Measurements from ENCODE around the gene RAD50.

Gene RAD50

DNA sequence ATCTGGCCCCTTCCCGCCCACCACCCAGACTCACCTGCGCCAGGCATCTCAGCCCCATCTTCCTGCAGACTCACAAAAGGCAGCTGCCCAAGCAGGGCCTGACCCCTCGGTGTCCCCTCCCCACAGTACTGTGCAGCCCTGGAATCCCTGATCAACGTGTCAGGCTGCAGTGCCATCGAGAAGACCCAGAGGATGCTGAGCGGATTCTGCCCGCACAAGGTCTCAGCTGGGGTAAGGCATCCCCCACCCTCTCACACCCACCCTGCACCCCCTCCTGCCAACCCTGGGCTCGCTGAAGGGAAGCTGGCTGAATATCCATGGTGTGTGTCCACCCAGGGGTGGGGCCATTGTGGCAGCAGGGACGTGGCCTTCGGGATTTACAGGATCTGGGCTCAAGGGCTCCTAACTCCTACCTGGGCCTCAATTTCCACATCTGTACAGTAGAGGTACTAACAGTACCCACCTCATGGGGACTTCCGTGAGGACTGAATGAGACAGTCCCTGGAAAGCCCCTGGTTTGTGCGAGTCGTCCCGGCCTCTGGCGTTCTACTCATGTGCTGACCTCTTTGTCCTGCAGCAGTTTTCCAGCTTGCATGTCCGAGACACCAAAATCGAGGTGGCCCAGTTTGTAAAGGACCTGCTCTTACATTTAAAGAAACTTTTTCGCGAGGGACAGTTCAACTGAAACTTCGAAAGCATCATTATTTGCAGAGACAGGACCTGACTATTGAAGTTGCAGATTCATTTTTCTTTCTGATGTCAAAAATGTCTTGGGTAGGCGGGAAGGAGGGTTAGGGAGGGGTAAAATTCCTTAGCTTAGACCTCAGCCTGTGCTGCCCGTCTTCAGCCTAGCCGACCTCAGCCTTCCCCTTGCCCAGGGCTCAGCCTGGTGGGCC is 103.1 kb downstream of the RAD50 start:
- H3K27ac Mint-ChIP-seq: no peak overlapping the region
- no peaks in the 10 kb centered on the region for H3K9me3 Mint-ChIP-seq
- peaks cover 14% of the 10 kb centered on the region for H3K27me3 Mint-ChIP-seq
- peaks cover 5% of the 10 kb centered on the region for H3K4me1 Mint-ChIP-seq
- H3K4me3 Mint-ChIP-seq: no peak overlapping the region
- no peaks in the 10 kb centered on the region for H3K36me3 Mint-ChIP-seq

DNA sequence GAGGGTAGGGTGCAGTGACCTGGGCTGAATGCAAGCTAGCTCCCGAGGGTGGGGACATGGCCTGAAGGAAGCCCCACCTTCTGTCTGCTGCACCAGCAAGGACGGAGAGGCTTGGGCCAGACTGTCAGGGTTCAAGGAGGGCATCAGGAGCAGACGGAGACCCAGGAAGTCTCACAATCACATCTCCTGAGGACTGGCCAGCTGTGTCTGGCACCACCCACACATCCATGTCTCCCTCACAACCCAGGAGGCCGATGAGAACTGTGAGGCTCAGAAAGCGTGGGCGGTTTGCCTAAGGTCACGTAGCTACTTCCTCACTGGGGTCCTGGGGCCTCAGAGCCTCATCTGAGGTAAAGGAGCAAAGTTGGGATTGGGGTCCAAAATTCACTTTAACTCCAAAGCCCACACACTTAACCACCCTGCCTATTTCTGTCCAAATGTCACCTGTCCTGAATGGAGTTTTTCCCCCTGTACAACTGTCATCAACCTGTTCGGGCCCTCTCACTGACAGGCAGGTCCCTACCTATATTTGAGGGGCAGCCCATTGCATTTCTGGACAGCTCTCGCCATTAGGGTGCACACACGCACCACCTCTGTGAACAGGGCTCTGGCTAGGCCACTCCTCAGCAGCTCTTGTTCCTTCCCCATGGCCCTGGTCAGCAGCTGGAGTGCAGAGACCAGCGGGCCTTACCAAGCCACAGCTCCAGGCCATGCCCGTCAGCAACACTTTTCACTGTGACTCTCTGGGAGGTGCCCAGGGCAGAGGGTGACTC is 104.6 kb downstream of the RAD50 start:
- Mint-ChIP-seq H3K27ac (no peak overlapping the region), H3K27me3 (peaks cover 13% of the 10 kb centered on the region)

DNA sequence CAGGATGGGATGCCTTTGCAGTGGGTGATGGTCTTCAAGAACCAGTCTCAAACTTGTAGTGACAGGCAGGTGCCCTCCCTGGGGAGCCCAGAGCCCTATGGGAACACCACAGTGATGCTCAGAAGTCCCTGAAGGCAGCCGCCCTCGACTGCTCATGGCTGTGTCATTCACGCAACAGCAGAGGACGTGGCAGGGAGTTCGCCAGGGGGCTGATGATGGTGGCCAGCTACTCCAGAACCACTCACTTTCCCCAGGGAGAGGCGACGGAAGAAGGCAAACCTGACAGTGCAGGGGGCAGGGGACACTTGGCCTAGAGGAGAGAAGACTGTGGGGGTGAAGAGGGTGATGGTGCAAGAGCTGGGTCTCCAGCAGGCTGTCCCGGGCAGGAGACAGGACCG is 105.2 kb downstream of the RAD50 start:
- no peaks in the 10 kb centered on the region for H3K4me1 Mint-ChIP-seq
- H3K27ac Mint-ChIP-seq: no peak overlapping the region
- H3K4me3 Mint-ChIP-seq: no peak overlapping the region
- H3K27me3 Mint-ChIP-seq: peaks cover 7% of the 10 kb centered on the region
- no peaks in the 10 kb centered on the region for H3K36me3 Mint-ChIP-seq
- no peaks in the 10 kb centered on the region for H3K9me3 Mint-ChIP-seq

More for the DNA sequence above, 104.6 kb downstream of the RAD50 start:
- H3K36me3 Mint-ChIP-seq: no peaks in the 10 kb centered on the region
- H3K4me1 Mint-ChIP-seq: peaks cover 5% of the 10 kb centered on the region
- no peaks in the 10 kb centered on the region for H3K9me3 Mint-ChIP-seq
- H3K4me3 Mint-ChIP-seq: no peak overlapping the region

DNA sequence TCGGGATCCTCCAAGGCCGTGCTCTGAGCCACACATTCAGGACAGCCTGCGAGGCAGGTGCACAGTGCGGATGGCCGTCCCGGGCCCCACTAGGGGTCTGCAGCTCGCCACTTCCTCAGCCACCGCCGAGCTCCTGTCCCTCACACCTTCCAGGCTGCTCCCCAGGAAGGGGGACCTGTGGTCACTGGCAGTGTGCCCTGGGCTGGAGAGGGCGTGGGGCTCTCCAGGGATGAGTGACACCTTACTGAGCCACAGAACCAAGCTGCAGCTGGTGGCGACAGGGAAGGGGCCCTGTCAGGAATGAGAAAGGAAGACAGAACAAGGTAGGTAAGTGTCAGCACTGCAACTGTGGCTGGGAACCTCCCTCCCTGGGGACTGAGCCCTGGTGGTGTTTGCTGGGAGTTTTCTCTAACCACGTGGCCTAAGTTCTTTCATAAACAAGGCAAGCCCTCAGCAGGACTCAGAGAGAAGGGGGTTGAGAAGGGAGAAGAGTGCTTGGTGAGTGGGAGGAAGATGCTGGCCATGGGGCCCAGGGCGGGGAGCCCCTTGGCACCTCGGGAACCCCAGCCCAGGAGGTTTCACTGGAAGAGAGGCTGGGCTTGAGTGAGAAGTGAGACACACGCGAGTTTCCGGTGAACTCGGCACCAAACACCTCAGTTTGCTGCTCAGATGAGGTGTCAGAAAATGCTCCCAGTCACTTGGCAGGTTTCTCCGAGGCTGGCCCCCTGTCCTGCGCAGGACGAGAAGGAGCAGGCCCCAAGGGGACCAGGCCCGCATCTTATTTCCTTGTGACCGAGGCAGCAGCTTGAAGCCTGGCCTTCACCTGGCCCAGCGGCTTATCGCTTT is 106.4 kb downstream of the RAD50 start:
- Mint-ChIP-seq H3K27ac (peak overlapping the region; percentile 62), H3K4me1 (no peaks in the 10 kb centered on the region), H3K4me3 (no peak overlapping the region), H3K36me3 (no peaks in the 10 kb centered on the region), H3K27me3 (peaks cover under 1% of the 10 kb centered on the region), H3K9me3 (no peaks in the 10 kb centered on the region)

DNA sequence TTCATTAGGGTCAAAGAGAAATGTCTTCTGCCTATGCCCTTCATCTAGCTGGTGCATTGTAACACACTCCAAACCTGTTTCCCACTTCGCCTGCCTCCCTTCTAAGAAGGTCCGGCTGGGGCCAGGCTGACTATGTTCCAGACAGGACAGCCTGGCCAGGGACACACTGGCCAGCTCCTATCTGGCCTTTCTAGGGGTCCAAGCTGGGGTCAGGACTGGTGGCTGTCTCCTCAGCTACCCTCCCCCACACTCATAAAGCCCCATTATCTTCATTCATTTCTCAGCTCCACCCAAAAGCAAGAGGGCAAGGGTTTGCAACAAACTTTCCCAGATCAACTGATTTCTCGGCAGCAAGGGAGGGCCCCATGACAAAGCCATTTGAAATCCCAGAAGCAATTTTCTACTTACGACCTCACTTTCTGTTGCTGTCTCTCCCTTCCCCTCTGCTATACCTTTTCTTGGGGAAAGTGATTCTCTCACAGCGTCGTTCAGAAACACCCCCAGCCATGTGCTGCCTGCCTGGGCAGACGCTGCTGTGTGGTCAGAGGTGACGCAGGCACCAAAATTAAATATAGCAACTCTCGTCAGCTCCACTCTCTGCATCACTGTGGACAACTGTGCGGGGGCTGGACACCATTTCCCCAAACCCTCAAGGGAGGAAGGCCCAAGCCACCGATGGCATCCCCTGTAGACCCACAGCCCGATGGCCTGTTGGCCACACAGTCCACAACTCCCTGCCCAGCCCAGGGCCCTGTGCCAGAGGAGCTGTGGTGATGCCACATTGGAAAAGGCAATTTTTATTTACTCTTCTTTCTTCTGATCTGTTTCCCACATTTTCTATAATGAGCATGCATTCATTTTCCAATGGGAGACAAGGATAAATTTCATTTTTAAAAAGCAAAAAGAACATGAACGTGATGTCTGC is 107.3 kb downstream of the RAD50 start:
- H3K9me3 Mint-ChIP-seq: no peaks in the 10 kb centered on the region
- H3K27ac Mint-ChIP-seq: no peak overlapping the region

DNA sequence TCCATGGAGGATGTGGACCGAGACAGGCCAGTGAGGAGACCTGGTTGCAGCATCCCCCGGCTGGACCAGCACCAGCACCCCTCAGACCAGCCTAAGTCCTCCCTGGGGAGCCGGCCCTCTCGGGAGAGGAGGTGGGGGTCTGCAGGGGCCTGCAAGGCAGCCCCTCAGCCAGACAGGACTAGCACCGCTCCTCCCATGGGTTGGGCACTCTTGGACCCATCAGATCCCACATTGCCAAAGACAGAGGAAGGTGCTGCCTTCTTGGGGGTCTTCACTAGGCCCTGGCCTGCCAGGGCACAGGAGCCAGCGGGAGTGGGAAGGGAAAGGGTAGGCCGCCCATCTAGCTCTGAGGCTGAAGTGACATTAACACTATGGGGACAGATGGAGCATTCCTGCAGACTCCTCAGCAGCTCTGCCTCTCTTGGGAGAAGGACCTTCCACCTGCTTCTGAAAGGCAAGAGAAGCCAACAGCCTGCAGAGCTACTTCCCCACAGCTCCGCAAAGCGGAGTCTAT is 108.0 kb downstream of the RAD50 start:
- Mint-ChIP-seq H3K9me3 (no peaks in the 10 kb centered on the region), H3K36me3 (no peaks in the 10 kb centered on the region), H3K4me1 (no peaks in the 10 kb centered on the region), H3K27me3 (no peaks in the 10 kb centered on the region), H3K27ac (no peak overlapping the region), H3K4me3 (no peak overlapping the region)

More for the DNA sequence above, 107.3 kb downstream of the RAD50 start:
- no peak overlapping the region for H3K4me3 Mint-ChIP-seq
- H3K4me1 Mint-ChIP-seq: no peaks in the 10 kb centered on the region
- no peaks in the 10 kb centered on the region for H3K36me3 Mint-ChIP-seq
- H3K27me3 Mint-ChIP-seq: no peaks in the 10 kb centered on the region

DNA sequence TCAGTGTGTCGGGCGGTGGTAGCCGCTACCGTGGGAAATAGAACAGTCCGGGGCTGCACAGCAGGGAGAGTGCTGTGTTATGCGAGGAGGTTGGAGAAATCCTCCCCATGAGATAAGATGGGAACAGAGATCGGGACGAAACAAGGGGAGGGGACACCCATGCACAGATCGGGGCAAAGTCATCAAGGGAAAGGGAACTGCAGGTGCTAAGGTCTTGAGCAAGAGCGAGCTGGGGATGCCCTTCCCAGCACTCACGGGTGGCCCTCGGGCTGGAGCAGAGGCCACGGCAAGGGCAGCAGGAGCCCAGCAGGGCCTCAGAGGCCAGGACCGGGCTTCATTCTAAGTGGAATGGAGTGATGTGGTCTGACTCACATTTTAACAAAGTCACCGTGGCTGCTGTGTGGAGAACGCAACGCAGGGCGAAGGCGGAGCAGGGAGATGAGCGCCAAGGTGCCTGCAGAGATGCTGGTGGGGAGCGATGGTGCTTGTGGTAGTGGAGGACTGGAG is 108.8 kb downstream of the RAD50 start:
- Mint-ChIP-seq H3K4me3 (no peak overlapping the region), H3K27me3 (no peaks in the 10 kb centered on the region), H3K4me1 (no peaks in the 10 kb centered on the region), H3K27ac (no peak overlapping the region), H3K9me3 (no peaks in the 10 kb centered on the region), H3K36me3 (no peaks in the 10 kb centered on the region)

DNA sequence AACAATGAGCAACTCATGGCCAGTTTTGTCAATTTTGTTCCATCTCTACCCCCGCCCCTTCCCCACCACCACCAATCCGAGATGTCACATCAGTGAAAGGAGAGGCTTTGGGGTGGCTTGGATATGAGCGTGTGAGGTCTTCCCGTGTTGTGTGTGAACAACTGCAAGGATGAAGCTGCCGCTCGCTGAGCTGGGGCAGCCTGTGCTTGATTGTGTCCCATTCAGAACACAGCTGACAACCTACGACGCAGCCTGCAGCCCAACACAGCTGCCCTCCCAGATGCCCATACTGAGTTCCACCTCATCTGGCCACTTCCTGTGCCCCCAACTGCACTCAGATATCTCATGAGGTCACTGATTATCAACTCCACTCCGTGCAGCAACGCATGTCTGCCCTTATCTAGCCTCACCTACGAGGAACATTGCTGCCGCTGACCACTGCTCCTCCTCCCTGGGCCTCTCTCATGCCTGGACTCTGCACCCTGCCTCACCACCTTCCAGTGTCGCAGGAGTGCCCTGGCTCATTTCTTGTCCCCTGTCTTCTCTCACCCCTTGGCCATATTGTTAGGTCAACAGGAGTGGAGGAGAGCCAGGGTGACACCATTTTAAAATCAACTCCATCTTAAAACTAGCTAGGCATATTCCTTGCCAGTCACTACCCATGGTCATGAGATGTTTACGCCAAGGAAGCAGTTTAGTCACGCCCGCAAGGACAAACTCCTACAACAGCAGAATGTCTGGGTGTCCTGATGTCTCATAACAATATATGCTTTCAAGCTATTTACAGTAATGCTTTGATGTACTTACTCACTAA is 109.7 kb downstream of the RAD50 start:
- peaks cover 2% of the 10 kb centered on the region for H3K36me3 Mint-ChIP-seq
- H3K27me3 Mint-ChIP-seq: no peaks in the 10 kb centered on the region
- H3K9me3 Mint-ChIP-seq: no peaks in the 10 kb centered on the region
- no peaks in the 10 kb centered on the region for H3K4me1 Mint-ChIP-seq
- no peak overlapping the region for H3K27ac Mint-ChIP-seq
- no peak overlapping the region for H3K4me3 Mint-ChIP-seq

DNA sequence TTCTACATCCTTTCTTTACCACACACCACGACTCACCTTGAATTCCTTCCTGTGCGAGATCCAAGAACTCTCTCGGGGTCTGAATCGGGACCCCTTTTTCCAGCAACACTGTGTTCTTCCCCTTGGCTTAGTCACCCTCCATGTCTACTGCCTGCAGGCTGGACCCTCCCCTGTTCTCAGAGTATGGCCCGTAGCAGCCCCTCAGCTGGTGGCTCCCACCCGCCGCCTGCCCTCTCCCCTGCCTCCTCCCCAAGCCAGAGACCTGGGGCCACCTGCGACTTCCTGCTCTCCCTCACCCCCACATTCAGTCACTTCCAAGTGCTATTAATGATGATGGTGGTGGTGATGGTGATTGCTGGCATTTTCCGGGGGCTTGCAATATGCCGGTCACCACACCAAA is 110.5 kb downstream of the RAD50 start:
- Mint-ChIP-seq H3K4me3 (no peak overlapping the region), H3K27me3 (no peaks in the 10 kb centered on the region), H3K9me3 (no peaks in the 10 kb centered on the region), H3K27ac (no peak overlapping the region), H3K4me1 (no peaks in the 10 kb centered on the region), H3K36me3 (peaks cover 2% of the 10 kb centered on the region)

DNA sequence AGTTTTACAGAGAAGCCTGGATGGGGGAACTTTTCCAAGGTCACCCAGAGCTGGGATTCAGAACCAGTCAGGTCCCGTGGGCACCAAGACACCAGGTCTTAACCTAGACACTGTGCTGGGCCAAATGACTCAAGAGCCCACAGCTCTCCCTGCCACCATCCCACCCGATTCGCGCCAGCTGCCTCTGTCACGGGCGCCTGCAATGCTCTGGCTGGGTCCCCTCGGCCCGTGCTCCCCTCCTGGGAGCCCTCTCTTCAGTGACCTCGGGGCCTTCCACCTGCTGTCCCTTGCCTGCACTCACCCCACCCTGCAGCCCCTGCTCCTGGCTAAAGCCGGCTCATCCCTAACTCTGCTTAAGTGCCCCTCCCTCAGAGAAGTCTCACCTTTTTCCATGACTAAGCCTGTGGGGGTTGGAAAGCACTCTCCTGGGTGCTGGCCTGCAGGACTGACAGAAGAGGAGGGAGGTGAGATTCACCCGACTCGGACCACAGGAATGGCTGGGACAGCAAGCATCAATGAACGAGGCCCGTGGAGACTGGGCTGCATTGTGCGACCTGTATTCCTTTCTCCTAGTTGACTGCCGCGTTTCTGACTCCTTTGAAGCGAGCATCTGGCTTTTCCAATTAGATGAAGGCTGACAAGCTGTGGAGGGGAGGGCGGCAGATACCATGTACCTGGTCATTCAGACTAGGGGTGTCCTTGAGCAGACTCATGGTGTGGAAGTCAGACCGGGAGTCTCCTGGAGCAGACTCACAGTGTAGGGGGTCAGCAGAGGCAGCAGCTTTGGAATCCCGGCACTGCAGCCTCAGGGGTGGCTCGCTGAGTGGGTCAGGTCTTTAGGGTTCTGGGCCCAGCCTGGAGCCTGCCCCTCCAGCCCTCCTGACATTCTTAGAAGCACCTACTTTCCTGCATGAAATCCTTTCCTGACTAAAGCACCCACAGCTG is 111.3 kb downstream of the RAD50 start:
- no peaks in the 10 kb centered on the region for H3K27me3 Mint-ChIP-seq
- H3K4me3 Mint-ChIP-seq: no peak overlapping the region
- no peaks in the 10 kb centered on the region for H3K9me3 Mint-ChIP-seq
- H3K36me3 Mint-ChIP-seq: peaks cover 2% of the 10 kb centered on the region
- no peaks in the 10 kb centered on the region for H3K4me1 Mint-ChIP-seq
- H3K27ac Mint-ChIP-seq: no peak overlapping the region

DNA sequence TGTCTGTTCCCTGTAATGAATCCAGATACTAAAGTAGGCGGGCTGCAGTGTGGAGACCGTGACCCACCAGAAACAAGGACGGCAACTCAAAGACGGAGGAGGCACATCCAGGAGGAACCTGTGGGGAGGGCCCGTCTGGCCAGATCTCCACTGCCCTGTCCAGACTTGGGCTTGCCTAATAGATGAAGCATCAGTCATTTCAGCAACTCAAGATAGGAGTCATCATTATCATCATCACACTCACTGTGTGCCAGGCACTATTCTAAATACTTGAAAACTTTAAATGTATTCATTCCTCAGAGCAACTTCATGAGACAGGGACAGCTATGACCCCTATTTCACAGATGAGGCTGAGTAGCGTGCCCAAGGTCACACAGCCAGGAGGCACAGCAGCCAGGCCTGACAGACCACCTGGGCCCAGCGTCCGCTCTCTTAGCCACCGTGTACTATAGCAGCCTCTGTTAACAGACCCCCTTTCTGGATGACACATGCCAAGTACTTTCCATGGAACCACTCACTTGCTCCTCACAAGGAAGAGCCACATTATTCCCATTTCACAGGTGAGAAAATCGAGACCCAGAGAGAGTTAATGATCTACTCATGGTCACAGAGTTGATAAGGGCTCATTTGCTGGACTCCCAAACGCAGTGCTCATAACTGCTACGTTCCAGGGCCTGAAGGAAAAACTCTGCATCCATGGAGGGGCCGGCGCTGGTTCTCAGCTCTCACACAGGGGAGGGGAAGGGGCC is 112.1 kb downstream of the RAD50 start:
- Mint-ChIP-seq H3K9me3 (no peaks in the 10 kb centered on the region), H3K27me3 (no peaks in the 10 kb centered on the region), H3K4me1 (no peaks in the 10 kb centered on the region), H3K4me3 (no peak overlapping the region), H3K27ac (no peak overlapping the region), H3K36me3 (peaks cover 2% of the 10 kb centered on the region)

DNA sequence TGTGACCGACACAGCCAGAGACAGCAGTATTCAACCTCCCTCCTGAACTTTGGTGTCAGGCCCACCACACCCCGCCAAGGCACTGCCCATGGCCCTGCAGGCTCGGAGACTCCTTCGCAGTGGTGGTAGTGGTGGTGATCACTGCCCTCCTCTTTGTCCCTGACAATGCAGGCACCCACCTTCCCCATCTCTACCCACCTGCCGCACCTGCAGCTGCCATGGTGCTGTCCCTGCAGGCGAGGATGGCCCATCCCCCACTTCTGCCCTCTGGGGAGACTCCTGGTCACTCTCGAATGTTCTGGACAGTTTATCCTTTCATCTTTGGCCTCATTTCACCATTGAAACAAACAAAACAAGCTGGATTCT is 112.7 kb downstream of the RAD50 start:
- Mint-ChIP-seq H3K27me3 (no peaks in the 10 kb centered on the region), H3K4me3 (no peak overlapping the region), H3K9me3 (no peaks in the 10 kb centered on the region), H3K4me1 (no peaks in the 10 kb centered on the region), H3K27ac (no peak overlapping the region), H3K36me3 (peaks cover 2% of the 10 kb centered on the region)

All from activated naive CD4-positive, alpha-beta T cell treated with anti-CD3 and anti-CD28 coated beads, Interleukin-2, amount 50 U/mL, for 24 hours (primary cell).